ENCODE measurements around the gene A4GNT. TPM values are rescaled to one million over a fixed set of nuclear protein-coding genes. Genes with fewer than 3 reads are reported as not detected.
"Not testable (repeated sequence)": the region's sequence is repeated elsewhere in the genome, so short reads cannot be mapped to it uniquely, and the experiment has no call there.

The A4GNT gene
- total RNA-seq, 2 experiments from 2014 or later = not detected

- Histone ChIP-seq H3K9me2 (ENCODE audit: insufficient read depth, low read length) (no peaks in the 10 kb centered on the region), H3K4me2 (ENCODE audit: low read length) (no peak overlapping the region), H3K4me3 (ENCODE audit: low read depth, low read length, poor library complexity, severe bottlenecking) (no peak overlapping the region), H3K79me2 (ENCODE audit: insufficient read depth, low read depth, low read length) (no peaks in the 10 kb centered on the region), H3K36me3 (ENCODE audit: insufficient read depth, low read length) (no peaks in the 10 kb centered on the region), H3K4me1 (ENCODE audit: insufficient read depth, low read length, poor library complexity, severe bottlenecking) (no peaks in the 10 kb centered on the region), H3K9me3 (ENCODE audit: low read length) (no peaks in the 10 kb centered on the region), H2AFZ (ENCODE audit: low read length) (no peak overlapping the region), H3K27ac (ENCODE audit: low read depth, low read length, poor library complexity, severe bottlenecking) (no peak overlapping the region), H4K20me1 (ENCODE audit: insufficient read depth, low read length) (no peaks in the 10 kb centered on the region)
- ChIA-PET CTCF (ENCODE audit: unreplicated experiment) (no interaction called here), POLR2A (no interaction called here)
- TF ChIP-seq CTCF (conservative IDR thresholded peaks at IDR 0.05; ENCODE audit: low read length) = no peak
- TF ChIP-seq EZH2phosphoT487 (IDR thresholded peaks at IDR 0.05; ENCODE audit: borderline replicate concordance, low read depth, low read length) = no peak
- no peak for DNase-seq (ENCODE audit: low spot score)
- intact Hi-C loops (cut with micrococcal nuclease; ENCODE audit: unreplicated experiment) = no loop called here
- no TSS peak for BruUV-seq (replicated peaks)
These were observed 22.3 kb upstream of the A4GNT start for GRCh38 chr3:138154534-138154933.

DNA sequence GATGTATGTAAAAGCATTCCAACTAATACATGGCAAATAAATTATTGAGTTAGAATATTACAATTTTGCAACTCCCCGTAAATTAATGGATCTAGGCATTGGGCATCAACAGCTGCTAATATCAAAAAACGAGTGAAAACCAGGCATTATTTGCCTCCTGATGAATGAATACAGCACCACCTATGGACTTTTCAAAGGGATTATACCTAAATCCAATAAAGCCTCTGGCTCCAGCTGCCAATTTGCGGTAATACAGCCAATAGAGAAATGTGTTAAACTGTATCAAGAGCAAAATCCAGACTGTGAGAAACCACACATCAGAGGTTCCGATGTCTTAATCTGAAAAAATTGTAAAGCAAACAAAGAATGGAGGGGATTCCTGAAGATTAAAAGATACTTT is 16.3 kb upstream of the A4GNT start:
- POLR2A ChIA-PET = no interaction called here
- H3K27ac ChIP-seq (ENCODE audit: low read depth, low read length, poor library complexity, severe bottlenecking) = no peak overlapping the region
- no peak overlapping the region for H3K4me3 ChIP-seq (ENCODE audit: low read depth, low read length, poor library complexity, severe bottlenecking)
- no peak overlapping the region for H3K4me2 ChIP-seq (ENCODE audit: low read length)
- H3K9me2 ChIP-seq (ENCODE audit: insufficient read depth, low read length) = no peaks in the 10 kb centered on the region; the same call in 1 of the 2 replicates
- no peaks in the 10 kb centered on the region for H4K20me1 ChIP-seq (ENCODE audit: insufficient read depth, low read length)
- no TSS peak for BruUV-seq (replicated peaks)
- H2AFZ ChIP-seq (ENCODE audit: low read length) = no peak overlapping the region
- no peaks in the 10 kb centered on the region for H3K36me3 ChIP-seq (ENCODE audit: insufficient read depth, low read length)
- TF ChIP-seq EZH2phosphoT487 (IDR thresholded peaks at IDR 0.05; ENCODE audit: borderline replicate concordance, low read depth, low read length) (no peak), CTCF (conservative IDR thresholded peaks at IDR 0.05; ENCODE audit: low read length) (no peak)
- no peak for DNase-seq (ENCODE audit: low spot score)
- no peaks in the 10 kb centered on the region for H3K79me2 ChIP-seq (ENCODE audit: insufficient read depth, low read depth, low read length)
- intact Hi-C loops (cut with micrococcal nuclease; ENCODE audit: unreplicated experiment) = no loop called here
- H3K9me3 ChIP-seq (ENCODE audit: low read length) = no peaks in the 10 kb centered on the region
- CTCF ChIA-PET (ENCODE audit: unreplicated experiment) = no interaction called here
- H3K4me1 ChIP-seq (ENCODE audit: insufficient read depth, low read length, poor library complexity, severe bottlenecking) = no peaks in the 10 kb centered on the region

GRCh38 chr3:138142181-138142580 is 10.0 kb upstream of the A4GNT start:
- H4K20me1 ChIP-seq (ENCODE audit: insufficient read depth, low read length); CTCF ChIA-PET (ENCODE audit: unreplicated experiment); H3K4me2 ChIP-seq (ENCODE audit: low read length); H3K4me3 ChIP-seq (ENCODE audit: low read depth, low read length, poor library complexity, severe bottlenecking); BruUV-seq (replicated peaks); H3K4me1 ChIP-seq (ENCODE audit: insufficient read depth, low read length, poor library complexity, severe bottlenecking); H3K79me2 ChIP-seq (ENCODE audit: insufficient read depth, low read depth, low read length); H3K27ac ChIP-seq (ENCODE audit: low read depth, low read length, poor library complexity, severe bottlenecking); H2AFZ ChIP-seq (ENCODE audit: low read length); intact Hi-C loops (cut with micrococcal nuclease; ENCODE audit: unreplicated experiment); H3K36me3 ChIP-seq (ENCODE audit: insufficient read depth, low read length); H3K9me3 ChIP-seq (ENCODE audit: low read length); H3K9me2 ChIP-seq (ENCODE audit: insufficient read depth, low read length); DNase-seq (ENCODE audit: low spot score): not testable (repeated sequence)
- POLR2A ChIA-PET = interaction anchor here (0.6 to 0.7 kb wide), 2 partner anchors 125 to 315 kb away, joined by 3 read pairs; no protein-coding TSS in a partner anchor

All from OCI-LY7 (cell line).